ENCODE data around the gene SGSM1.

- TF ChIP-seq CTCF (IDR thresholded peaks at IDR 0.05 in 4 of 5, conservative IDR thresholded peaks at IDR 0.05 in 1 of 5) (no peak), POLR2A (IDR thresholded peaks at IDR 0.05) (no peak)
Observed at GRCh38 chr22:24883432-24883831, 77.4 kb downstream of the SGSM1 start.

Data from gastrocnemius medialis (tissue), 4 donors.